Measurements from ENCODE around the gene DCXR.

DCXR gene

DNA sequence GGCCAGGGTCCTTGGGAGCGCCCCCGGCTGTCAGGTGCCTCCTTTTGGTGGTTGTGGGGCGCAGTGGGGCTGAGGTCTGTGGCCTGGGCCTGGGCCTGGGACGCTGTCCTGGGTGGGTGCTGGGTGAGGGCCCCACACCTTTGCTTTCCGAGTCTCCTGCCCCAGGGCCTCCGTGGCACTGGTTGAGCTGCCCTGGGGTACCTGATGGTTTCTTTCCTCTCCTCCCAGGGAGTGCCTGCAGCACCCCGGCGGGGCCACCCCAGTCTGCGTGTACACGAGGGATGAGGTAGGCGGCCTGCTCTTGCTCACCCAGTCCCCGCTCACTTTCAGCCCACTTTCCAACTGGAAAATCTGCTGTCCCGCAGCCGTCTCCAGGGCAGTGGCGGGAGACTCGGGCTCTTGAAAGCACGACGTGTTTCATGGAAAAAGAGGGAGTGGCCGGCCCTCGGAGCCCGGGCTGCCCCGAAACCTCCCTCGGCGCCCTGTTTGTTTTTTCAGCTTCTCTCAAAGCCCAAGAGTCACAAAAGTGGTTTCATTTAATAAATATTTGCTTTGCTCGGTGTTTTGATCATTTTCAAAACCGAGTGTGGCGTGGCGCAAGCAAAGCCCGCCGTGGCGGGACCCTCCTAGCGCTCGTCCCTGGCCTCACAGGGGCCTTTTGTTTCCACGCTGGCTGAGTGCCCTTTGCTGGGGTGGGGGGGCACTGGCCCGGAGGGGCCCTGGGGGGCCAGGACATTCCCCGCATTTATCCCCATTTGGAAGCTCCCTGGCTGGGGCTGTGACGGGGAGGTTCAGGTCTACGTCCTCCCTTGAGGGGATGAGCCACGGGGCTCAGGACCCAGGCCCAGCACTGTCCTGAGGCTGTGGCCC is 42.7 kb downstream of the DCXR start:
- DNase-seq, result no peak

DNA sequence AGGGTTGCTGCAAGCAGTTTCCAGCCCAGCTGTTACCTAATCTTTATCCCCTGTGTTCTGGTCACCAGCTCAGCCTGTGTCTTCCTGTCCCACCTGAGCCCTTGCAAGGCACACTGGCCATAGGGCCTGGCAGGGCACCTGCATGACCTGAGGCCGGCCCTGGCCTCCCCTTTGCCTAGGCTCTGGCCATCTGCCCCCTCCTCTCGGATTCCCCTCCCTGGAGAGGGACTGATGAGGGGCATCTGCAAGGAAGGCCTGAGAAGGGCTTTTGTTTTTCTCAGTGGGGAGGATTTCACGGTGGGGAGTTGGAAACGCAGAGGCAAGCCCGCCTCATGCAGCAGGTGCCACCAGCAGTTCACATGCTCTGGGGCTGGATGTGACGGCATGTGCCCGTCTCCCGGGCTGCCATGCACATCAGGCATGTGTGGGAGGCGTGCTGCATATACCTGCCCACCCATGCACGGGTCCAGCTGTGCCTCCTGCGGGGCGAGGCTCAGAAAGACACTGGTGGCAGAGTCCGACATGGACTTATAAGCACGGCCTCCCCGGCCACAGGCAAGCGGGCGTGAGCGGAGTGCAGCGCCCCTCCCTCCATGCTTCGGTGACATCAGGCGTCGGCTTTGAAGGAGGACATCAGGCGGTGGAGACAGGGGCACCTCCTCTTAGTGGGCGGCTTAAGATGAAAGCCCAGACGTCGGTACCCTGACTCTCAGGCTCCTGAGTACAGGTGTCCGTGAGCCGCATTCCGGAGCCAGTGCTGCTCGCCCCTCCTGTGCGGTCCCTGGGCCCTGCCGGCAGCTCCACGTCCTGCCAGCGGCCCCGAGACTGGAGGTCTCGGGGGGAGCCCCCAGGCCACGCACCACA is 43.5 kb downstream of the DCXR start:
- DNase-seq, result no peak

DNA sequence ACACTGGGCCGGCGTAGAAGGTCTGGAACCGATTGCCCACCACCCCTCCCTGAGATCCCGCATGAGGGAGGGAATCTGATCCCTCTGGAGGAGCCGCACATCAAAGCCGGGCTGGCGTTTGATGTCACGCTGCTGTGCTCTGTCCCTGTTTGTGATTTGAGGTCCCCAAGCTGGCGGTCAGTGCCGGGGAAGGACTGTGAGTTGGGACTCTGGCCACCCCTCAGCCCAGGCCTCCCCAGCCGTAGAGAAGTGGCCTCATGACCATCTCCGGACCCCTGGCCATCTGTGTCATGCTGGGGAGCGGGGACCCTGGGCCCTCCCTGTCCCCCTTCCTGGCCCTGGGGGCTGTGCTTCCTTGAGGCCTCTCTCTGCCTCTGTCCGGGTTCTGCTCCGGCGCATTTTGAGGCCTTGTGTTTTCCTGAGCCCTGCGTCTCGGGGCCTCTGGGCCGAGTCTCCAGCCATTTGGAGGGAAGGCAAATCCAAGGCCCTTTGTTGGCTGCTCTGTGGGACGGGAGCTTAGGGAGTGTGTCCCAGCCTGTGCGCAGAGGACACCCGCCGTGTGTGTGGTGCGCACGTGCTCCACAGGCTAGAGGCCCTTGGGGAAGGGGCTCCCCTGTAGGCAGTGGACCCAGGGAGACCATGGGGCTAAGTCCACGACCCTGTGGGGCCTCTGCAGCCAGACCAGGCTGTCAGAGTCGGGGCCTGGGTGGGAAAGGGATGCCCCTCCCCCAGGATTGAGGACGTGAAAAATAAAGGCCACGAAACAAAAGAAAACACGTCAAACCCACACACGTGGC is 45.0 kb downstream of the DCXR start:
- no peak for DNase-seq

DNA sequence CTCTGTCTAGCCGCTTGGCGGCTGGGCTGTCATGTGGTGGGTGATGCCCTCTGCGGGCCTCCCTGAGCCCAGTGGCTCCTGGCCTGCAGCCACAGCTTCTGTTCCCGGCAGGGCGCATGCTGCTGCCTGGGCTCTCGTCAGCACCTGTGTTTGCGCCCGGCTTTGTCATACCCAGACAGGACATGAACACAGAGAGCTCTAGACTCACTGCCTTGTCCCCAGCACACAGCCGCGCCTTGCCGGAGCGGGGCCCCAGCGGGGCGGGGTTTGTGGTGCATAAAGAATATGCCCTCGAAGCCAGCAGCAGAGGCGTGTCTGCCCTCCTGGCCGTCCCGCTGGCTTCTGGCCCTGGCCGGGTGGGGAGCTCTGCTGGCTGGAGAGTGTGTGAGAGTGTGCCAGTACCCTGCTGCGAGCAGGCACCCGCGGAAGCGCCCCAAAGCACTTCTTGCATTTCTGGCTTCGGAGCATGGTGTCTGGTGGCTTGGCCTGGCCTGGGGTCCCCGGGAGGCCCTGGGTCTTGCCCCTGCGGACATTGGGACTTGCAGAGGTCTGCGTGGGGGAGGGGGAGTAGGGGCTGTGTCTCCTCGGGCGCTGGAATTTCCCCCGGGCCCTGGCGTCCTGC is 45.7 kb downstream of the DCXR start:
- no peak for DNase-seq

DNA sequence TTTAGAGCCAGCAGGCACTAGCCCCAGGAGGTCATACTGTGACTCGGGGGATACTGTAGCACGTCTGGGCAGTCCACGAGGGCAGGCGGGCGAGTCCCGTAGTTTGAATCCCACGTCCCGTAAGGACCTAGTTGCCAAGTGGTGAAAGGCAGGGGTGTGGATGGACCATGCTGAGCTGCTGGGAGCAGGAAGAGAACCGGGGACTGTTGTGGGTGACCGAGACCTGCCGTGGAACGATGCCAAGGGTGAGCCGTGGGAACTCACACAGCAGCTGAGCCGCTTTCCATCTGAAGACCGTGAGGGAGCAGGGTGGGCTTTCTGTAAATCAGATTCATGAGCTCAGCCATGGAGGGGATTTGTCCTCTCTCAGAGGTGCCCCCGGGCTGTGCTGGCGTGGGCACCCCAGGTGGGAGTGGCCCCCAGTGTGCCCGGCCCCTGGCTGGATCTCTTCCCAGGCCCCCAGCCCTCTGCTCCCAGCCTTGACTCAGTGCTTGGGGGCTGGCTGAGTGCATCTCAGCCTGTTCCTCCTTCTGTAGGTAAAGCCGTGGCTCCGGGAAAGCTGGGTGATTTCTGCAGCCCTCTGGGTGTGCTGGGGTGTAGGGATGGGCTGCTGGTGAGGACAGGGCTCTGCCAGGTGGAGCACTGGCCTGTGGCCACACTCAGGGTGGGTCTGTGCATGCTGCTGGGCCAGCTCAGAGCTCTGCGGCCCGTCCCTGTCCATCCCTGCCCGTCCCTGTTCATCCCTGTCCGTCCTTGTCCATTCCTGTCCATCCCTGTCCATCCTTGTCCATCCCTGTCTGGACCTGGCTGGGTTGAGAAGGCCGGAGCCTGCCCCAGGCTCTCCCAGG is 46.4 kb downstream of the DCXR start:
- no peak for DNase-seq

DNA sequence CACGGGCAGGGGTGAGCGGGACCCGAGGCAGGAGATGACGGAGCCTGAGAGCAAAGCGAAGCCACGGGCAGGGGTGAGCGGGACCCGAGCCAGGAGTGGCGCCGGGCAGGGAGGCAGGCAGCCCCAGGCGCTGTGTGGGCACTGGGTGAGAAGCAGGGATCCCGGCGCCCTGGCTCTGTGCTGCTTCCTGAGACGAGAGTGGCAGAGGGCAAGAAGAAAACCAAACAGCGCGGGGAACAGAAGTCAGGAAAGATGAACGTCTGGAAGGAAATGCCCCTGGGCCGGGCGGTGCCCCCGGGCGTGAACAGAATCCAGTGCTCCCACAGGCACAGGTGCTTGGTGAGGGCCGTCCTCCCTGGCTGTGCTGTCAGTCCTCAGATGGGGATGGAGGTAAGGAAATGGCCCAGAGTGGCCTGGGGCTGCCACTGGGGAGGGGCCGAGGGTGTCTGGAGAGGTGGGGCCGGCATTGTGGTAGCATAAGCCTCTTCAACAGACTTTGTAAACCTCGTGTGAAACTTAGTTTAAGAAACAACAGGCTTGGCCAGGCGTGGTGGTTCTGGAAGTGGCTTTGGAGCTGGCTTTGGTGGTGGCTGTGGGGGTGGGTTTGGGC is 50.2 kb downstream of the DCXR start:
- DNase-seq, result no peak

- no peak for DNase-seq
Observed at GRCh38 chr17:81986606-81987005, 50.9 kb downstream of the DCXR start.
